Astrocyte (in vitro differentiated cells and primary cell): Measurements from ENCODE around the gene SLC5A3. TPM values are rescaled to one million over a fixed set of nuclear protein-coding genes. Genes with fewer than 3 reads are reported as not detected.

Source experiments
- DNase-seq: peaks from one replicate; pipeline ENCODE4 v3.0.0-alpha.2; 2010; ENCODE audit warnings: low read depth
- FAIRE-seq: peaks from 2 replicates; lab custom pipeline; 2011; peaks lifted over from hg19 to GRCh38; lab: Jason Lieb, UNC
- H2AFZ ChIP-seq: 2 replicates; pipeline ENCODE4 v1.6.0; 2012; ENCODE audit warnings: low read depth, low read length, inconsistent platforms
- H3K27ac ChIP-seq: 2 replicates; pipeline ENCODE4 v1.5.1; 2011; ENCODE audit warnings: low read depth, low read length, inconsistent platforms
- H3K27me3 ChIP-seq: 2 replicates; pipeline ENCODE4 v1.6.0; 2011; ENCODE audit warnings: low read length, inconsistent platforms; ENCODE audit not compliant: insufficient read depth
- H3K36me3 ChIP-seq: 2 replicates; pipeline ENCODE4 v1.5.1; 2011; ENCODE audit warnings: low read length, inconsistent platforms; ENCODE audit not compliant: insufficient read depth
- H3K4me1 ChIP-seq: 2 replicates; pipeline ENCODE4 v1.5.1; 2011; ENCODE audit warnings: low read length, inconsistent platforms; ENCODE audit not compliant: insufficient read depth
- H3K4me2 ChIP-seq: 2 replicates; pipeline ENCODE4 v1.6.0; 2012; ENCODE audit warnings: low read length, inconsistent platforms
- H3K4me3 ChIP-seq: 2 replicates; pipeline ENCODE4 v1.5.1; 2011; ENCODE audit warnings: low read depth, mild to moderate bottlenecking, low read length, inconsistent platforms; ENCODE audit not compliant: insufficient read depth
- H3K79me2 ChIP-seq: 2 replicates; pipeline ENCODE4 v1.6.0; 2012; ENCODE audit warnings: mild to moderate bottlenecking, low read length, inconsistent platforms; ENCODE audit not compliant: insufficient read depth
- H3K9ac ChIP-seq: 2 replicates; pipeline ENCODE4 v1.6.0; 2012; ENCODE audit warnings: mild to moderate bottlenecking, low read length, inconsistent platforms
- H3K9me3 ChIP-seq: 2 replicates; pipeline ENCODE4 v1.5.1; 2012; ENCODE audit warnings: low read depth, mild to moderate bottlenecking, low read length, inconsistent platforms; ENCODE audit not compliant: insufficient read depth
- H4K20me1 ChIP-seq: 2 replicates; pipeline ENCODE4 v1.6.0; 2012; ENCODE audit warnings: low read length, inconsistent platforms; ENCODE audit not compliant: insufficient read depth
- H3K27ac Mint-ChIP-seq: one replicate; pipeline ENCODE4 v1.8.0; 2021; ENCODE audit warnings: mild to moderate bottlenecking, mixed read lengths; ENCODE audit not compliant: unreplicated experiment
- H3K27me3 Mint-ChIP-seq: one replicate; pipeline ENCODE4 v1.8.0; 2021; ENCODE audit warnings: low read depth, mixed read lengths; ENCODE audit not compliant: unreplicated experiment
- H3K36me3 Mint-ChIP-seq: one replicate; pipeline ENCODE4 v1.8.0; 2021; ENCODE audit warnings: low read depth, mixed read lengths; ENCODE audit not compliant: unreplicated experiment
- H3K4me1 Mint-ChIP-seq: one replicate; pipeline ENCODE4 v1.8.0; 2021; ENCODE audit warnings: low read depth, mixed read lengths; ENCODE audit not compliant: unreplicated experiment
- H3K4me3 Mint-ChIP-seq: one replicate; pipeline ENCODE4 v1.8.0; 2021; ENCODE audit warnings: mild to moderate bottlenecking, moderate library complexity, mixed read lengths; ENCODE audit not compliant: unreplicated experiment
- H3K9me3 Mint-ChIP-seq: one replicate; pipeline ENCODE4 v1.8.0; 2021; ENCODE audit warnings: mild to moderate bottlenecking, mixed read lengths; ENCODE audit not compliant: unreplicated experiment
- EZH2 ChIP-seq: IDR thresholded peaks from 2 replicates; pipeline ENCODE4 v1.6.1; 2012; ENCODE audit warnings: mild to moderate bottlenecking, low read length, inconsistent platforms; ENCODE audit not compliant: insufficient read depth
- total RNA-seq: library from RNA; stranded (reverse); gene quantifications from 2 replicates; pipeline ENCODE4 v1.2.1, GENCODE V29; 2021
- TF ChIP-seq, protein P1 (sequence below): IDR thresholded peaks from 2 replicates; pipeline ENCODE4 v1.5.1; 2011; ENCODE audit warnings: low read depth, mild to moderate bottlenecking, inconsistent platforms, low read length, moderate library complexity; ENCODE audit not compliant: insufficient read depth

The SLC5A3 gene
- total RNA-seq, 1 donor from 2014 or later, result 22.1 TPM

DNA sequence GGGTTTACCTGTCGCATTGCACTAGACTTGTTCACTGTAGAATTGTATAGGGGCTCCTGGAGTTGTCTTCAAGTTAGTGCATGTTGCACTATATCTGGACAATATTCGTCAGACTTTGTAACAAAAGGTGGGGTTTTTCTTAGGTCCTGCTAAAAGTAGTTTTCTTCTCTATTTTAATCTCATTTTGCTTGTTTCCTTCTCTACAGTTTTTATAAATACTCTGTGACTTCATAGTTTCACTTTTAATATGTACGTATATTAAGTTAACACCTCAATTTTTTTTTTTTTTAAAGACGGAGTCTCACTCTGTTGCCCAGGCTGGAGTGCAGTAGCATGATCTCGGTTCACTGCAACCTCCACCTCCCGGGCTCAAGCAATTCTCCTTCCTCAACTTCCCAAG, 26.5 kb upstream of the SLC5A3 start:
- no peaks in the 10 kb centered on the region for H3K9me3 ChIP-seq
- no peak for DNase-seq
- Mint-ChIP-seq H3K4me3 (no peak overlapping the region), H3K4me1 (no peaks in the 10 kb centered on the region), H3K9me3 (peaks cover 2% of the 10 kb centered on the region), H3K27ac (no peak overlapping the region), H3K36me3 (no peaks in the 10 kb centered on the region), H3K27me3 (no peaks in the 10 kb centered on the region)
- TF ChIP-seq, protein P1, sequence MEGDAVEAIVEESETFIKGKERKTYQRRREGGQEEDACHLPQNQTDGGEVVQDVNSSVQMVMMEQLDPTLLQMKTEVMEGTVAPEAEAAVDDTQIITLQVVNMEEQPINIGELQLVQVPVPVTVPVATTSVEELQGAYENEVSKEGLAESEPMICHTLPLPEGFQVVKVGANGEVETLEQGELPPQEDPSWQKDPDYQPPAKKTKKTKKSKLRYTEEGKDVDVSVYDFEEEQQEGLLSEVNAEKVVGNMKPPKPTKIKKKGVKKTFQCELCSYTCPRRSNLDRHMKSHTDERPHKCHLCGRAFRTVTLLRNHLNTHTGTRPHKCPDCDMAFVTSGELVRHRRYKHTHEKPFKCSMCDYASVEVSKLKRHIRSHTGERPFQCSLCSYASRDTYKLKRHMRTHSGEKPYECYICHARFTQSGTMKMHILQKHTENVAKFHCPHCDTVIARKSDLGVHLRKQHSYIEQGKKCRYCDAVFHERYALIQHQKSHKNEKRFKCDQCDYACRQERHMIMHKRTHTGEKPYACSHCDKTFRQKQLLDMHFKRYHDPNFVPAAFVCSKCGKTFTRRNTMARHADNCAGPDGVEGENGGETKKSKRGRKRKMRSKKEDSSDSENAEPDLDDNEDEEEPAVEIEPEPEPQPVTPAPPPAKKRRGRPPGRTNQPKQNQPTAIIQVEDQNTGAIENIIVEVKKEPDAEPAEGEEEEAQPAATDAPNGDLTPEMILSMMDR, result no peak
- no peak for TF ChIP-seq EZH2
- no peak overlapping the region for H3K9ac ChIP-seq
- no peak overlapping the region for H3K4me3 ChIP-seq
- H3K27me3 ChIP-seq, result no peaks in the 10 kb centered on the region
- no peak overlapping the region for H3K4me2 ChIP-seq
- no peaks in the 10 kb centered on the region for H3K4me1 ChIP-seq
- H3K36me3 ChIP-seq, result no peaks in the 10 kb centered on the region
- FAIRE-seq, result no peak
- no peaks in the 10 kb centered on the region for H3K79me2 ChIP-seq
- no peaks in the 10 kb centered on the region for H4K20me1 ChIP-seq
- H3K27ac ChIP-seq, result no peak overlapping the region
- H2AFZ ChIP-seq, result no peak overlapping the region

DNA sequence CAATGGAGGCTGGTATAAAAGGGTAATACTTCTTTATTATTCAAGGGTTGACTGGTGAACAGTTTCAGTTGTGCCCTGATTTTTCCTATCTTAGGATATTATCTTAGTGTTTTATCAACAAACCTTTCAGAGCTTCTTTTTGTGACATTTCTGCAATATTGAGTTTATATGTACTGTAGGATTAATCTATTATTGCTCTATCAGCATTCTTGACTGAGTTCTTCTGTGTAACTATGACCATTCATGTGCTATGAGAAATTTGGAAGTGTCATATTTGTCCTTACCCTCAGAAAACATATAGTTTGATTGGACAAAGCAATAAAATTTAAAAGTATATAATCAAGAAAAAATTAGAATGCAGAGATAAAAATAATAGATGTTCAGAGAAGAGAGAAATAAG, 25.5 kb upstream of the SLC5A3 start:
- no peaks in the 10 kb centered on the region for H3K79me2 ChIP-seq
- H3K4me3 ChIP-seq, result no peak overlapping the region
- Mint-ChIP-seq H3K27me3 (no peaks in the 10 kb centered on the region), H3K9me3 (peaks cover 2% of the 10 kb centered on the region), H3K4me3 (no peak overlapping the region), H3K36me3 (no peaks in the 10 kb centered on the region), H3K27ac (no peak overlapping the region), H3K4me1 (no peaks in the 10 kb centered on the region)
- no peak overlapping the region for H2AFZ ChIP-seq
- H3K36me3 ChIP-seq, result no peaks in the 10 kb centered on the region
- DNase-seq (no peak), FAIRE-seq (no peak)
- no peak overlapping the region for H3K27ac ChIP-seq
- no peak overlapping the region for H3K9ac ChIP-seq
- no peaks in the 10 kb centered on the region for H3K27me3 ChIP-seq
- H3K9me3 ChIP-seq, result no peaks in the 10 kb centered on the region
- H4K20me1 ChIP-seq, result no peaks in the 10 kb centered on the region
- H3K4me2 ChIP-seq, result no peak overlapping the region
- TF ChIP-seq, protein P1, result no peak
- no peak for TF ChIP-seq EZH2
- H3K4me1 ChIP-seq, result no peaks in the 10 kb centered on the region

DNA sequence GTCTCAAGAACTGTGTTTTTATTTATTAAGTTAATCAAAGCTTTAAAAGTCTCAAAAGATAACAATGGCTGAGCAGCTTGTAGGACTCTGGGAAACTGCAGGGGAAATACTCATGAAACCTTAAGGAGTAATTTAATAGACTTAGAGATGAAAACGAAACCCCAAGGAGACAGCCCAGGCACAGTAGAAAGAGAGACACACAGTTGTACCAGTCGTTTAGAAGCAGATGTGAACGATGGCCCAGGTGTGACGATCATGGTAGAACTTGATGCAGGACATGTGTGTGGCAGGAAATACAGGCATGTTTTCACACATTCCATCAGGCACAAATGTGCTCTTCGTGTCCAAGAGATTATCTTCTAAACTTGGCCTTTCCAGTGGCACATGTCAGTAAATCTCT, 21.2 kb upstream of the SLC5A3 start:
- H3K4me3 ChIP-seq, result no peak overlapping the region
- no peaks in the 10 kb centered on the region for H4K20me1 ChIP-seq
- H3K27ac ChIP-seq, result no peak overlapping the region
- Mint-ChIP-seq H3K4me3 (no peak overlapping the region), H3K27me3 (peaks cover 2% of the 10 kb centered on the region), H3K27ac (no peak overlapping the region), H3K4me1 (no peaks in the 10 kb centered on the region), H3K9me3 (peaks cover 4% of the 10 kb centered on the region), H3K36me3 (no peaks in the 10 kb centered on the region)
- no peak overlapping the region for H3K9ac ChIP-seq
- DNase-seq (no peak), FAIRE-seq (no peak)
- H2AFZ ChIP-seq, result no peak overlapping the region
- no peaks in the 10 kb centered on the region for H3K27me3 ChIP-seq
- no peaks in the 10 kb centered on the region for H3K79me2 ChIP-seq
- H3K4me2 ChIP-seq, result no peak overlapping the region
- TF ChIP-seq, protein P1, result no peak
- no peak for TF ChIP-seq EZH2
- H3K9me3 ChIP-seq, result no peaks in the 10 kb centered on the region
- no peaks in the 10 kb centered on the region for H3K4me1 ChIP-seq
- no peaks in the 10 kb centered on the region for H3K36me3 ChIP-seq
